HepG2 (cell line): ENCODE data around the gene EPHA1. TPM values are rescaled to one million over a fixed set of nuclear protein-coding genes. Genes with fewer than 3 reads are reported as not detected.

Source experiments
- ATF7-NPFF ChIP-seq: sonication (generic); formaldehyde crosslinking; IDR thresholded peaks from 2 replicates; pipeline ENCODE4 v1.8.1; 2023; ENCODE audit warnings: mild to moderate bottlenecking, low read depth, missing genetic modification reagents, moderate library complexity
- BRCA1 ChIP-seq: sonication (generic); formaldehyde crosslinking; IDR thresholded peaks from 2 replicates; pipeline ENCODE4 v1.4.0; 2020; ENCODE audit warnings: missing genetic modification reagents
- HES4 ChIP-seq: sonication (generic); formaldehyde crosslinking; IDR thresholded peaks from 2 replicates; pipeline ENCODE4 v1.9.0; 2021; ENCODE audit warnings: mild to moderate bottlenecking, missing genetic modification reagents, borderline replicate concordance
- KLF9 ChIP-seq: IDR thresholded peaks from 2 replicates; pipeline ENCODE4 v1.6.1; 2016; ENCODE audit warnings: low read depth
- PAWR ChIP-seq: sonication (generic); formaldehyde crosslinking; IDR thresholded peaks from 2 replicates; pipeline ENCODE4 v1.4.0; 2020; ENCODE audit warnings: missing genetic modification reagents, mild to moderate bottlenecking, borderline replicate concordance
- ZBTB37 ChIP-seq: sonication (generic); formaldehyde crosslinking; IDR thresholded peaks from 2 replicates; pipeline ENCODE4 v1.4.0; 2020; ENCODE audit warnings: mild to moderate bottlenecking, missing genetic modification reagents
- ZBTB43 ChIP-seq: sonication (generic); formaldehyde crosslinking; conservative IDR thresholded peaks from 2 replicates; pipeline ENCODE4 v1.4.0; 2020; ENCODE audit warnings: missing genetic modification reagents
- ZNF138 ChIP-seq: sonication (generic); formaldehyde crosslinking; IDR thresholded peaks from 2 replicates; pipeline ENCODE4 v1.5.0; 2020; ENCODE audit warnings: mild to moderate bottlenecking, low read depth, missing genetic modification reagents
- ZNF318 ChIP-seq: sonication (generic); formaldehyde crosslinking; IDR thresholded peaks from 2 replicates; pipeline ENCODE4 v1.4.0; 2020; ENCODE audit warnings: mild to moderate bottlenecking, missing genetic modification reagents
- ZNF510 ChIP-seq: sonication (generic); formaldehyde crosslinking; IDR thresholded peaks from 2 replicates; pipeline ENCODE4 v1.4.0; 2020; ENCODE audit warnings: low read depth, mild to moderate bottlenecking, missing genetic modification reagents
- ZNF687 ChIP-seq: sonication (generic); formaldehyde crosslinking; IDR thresholded peaks from 2 replicates; pipeline ENCODE4 v1.5.1; 2020; ENCODE audit warnings: mild to moderate bottlenecking, missing genetic modification reagents, moderate library complexity
- ZNF781 ChIP-seq: sonication (generic); formaldehyde crosslinking; IDR thresholded peaks from 2 replicates; pipeline ENCODE4 v1.5.1; 2020; ENCODE audit warnings: borderline replicate concordance, mild to moderate bottlenecking, missing genetic modification reagents; ENCODE audit errors: not compliant biosample characterization
- polyA plus RNA-seq, 8 experiments: library from polyadenylated mRNA; depleted of rRNA in 3 of 8; stranded (reverse) in 7 of 8; unstranded in 1 of 8; fragments of >200 nt; fragmentation: Illumina TruSeq in 4 of 8; extraction: Trizol in 4 of 8; gene quantifications; 2 replicates each; pipeline versions ENCODE4 v1.2.1 to v1.2.3, GENCODE V29; 2011 to 2016; ENCODE audit warnings: low read depth in 4 of 8, missing spikeins in 1 of 8, mixed read lengths in 1 of 8; ENCODE audit not compliant: insufficient read depth in 1 of 8
- total RNA-seq, 5 experiments: library from RNA; depleted of rRNA; stranded (reverse); fragments of >200 nt; fragmentation: Illumina TruSeq; extraction: Trizol; gene quantifications; 2 replicates each; pipeline ENCODE4 v1.2.3, GENCODE V29; 2016; ENCODE audit warnings: low read depth in 1 of 5

Gene EPHA1
- total and polyA plus RNA-seq, 2 of the 13 experiments (the other 11 are each of a cell fraction or from before 2014, with no cell fraction given) = 4.6 to 17.1 TPM

- TF ChIP-seq ZBTB43 = no peak
- TF ChIP-seq ZNF687 = peak; percentile 78
- TF ChIP-seq PAWR (CRISPR knock-in tag) = no peak
- TF ChIP-seq ATF7-NPFF (CRISPR knock-in tag) = no peak
- TF ChIP-seq ZBTB37 = no peak
- TF ChIP-seq ZNF781 (CRISPR knock-in tag) = no peak
- TF ChIP-seq BRCA1 (CRISPR knock-in tag) = no peak
- TF ChIP-seq ZNF138 (CRISPR knock-in tag) = no peak
- no peak for TF ChIP-seq HES4 (CRISPR knock-in tag)
- TF ChIP-seq ZNF510 (CRISPR knock-in tag) = no peak
- 0 out of 2 replicates have a peak, but pooled peaks have one; percentile 35 for TF ChIP-seq ZNF318
- no peak for TF ChIP-seq KLF9
Observed at GRCh38 chr7:143391462-143392404, 16.9 kb downstream of the EPHA1 start (continued).
